Tibial artery (tissue), 4 donors: ENCODE data around the gene CHID1.

Experiments used
- DNase-seq, 2 donors: peaks; one replicate each; pipeline ENCODE4 v3.0.0-alpha.2; 2019
- H3K27ac ChIP-seq, 2 donors: fragments of 200-600 bp; sonication (generic) in 1 of 2; 1 replicate in 1 of 2; 2 replicates in 1 of 2; pipeline ENCODE4 v1.5.1; 2018 to 2019; ENCODE audit warnings: mild to moderate bottlenecking in 1 of 2
- H3K27me3 ChIP-seq, 2 donors: fragments of 200-600 bp; sonication (generic) in 1 of 2; one replicate each; pipeline versions ENCODE4 v1.5.1 to v1.6.0; 2016 to 2019
- H3K36me3 ChIP-seq, 3 donors: fragments of 200-600 bp; sonication (generic) in 2 of 3; one replicate each; pipeline ENCODE4 v1.5.1; 2016 to 2019; ENCODE audit warnings: mild to moderate bottlenecking in 2 of 3
- H3K4me1 ChIP-seq, 4 donors: fragments of 200-600 bp; sonication (generic) in 2 of 4; 1 replicate in 3 of 4; 2 replicates in 1 of 4; pipeline ENCODE4 v1.5.1; 2016 to 2019
- H3K4me3 ChIP-seq, 2 donors: fragments of 200-600 bp; sonication (generic) in 1 of 2; 1 replicate in 1 of 2; 2 replicates in 1 of 2; pipeline ENCODE4 v1.5.1; 2018 to 2019; ENCODE audit warnings: mild to moderate bottlenecking in 2 of 2
- H3K9me3 ChIP-seq, 3 donors: fragments of 200-600 bp; sonication (generic) in 1 of 3; one replicate each; pipeline ENCODE4 v1.5.1; 2016 to 2019
- intact Hi-C: fragments of 100-400 bp; cut with DNase I; formaldehyde crosslinking; loops from one replicate; pipeline ENCODE4 v1.15.0; 2023; ENCODE audit warnings: low total_unique reads
- TF ChIP-seq, protein P1 (sequence below), 2 experiments: fragments of 200-600 bp in 1 of 2; fragments of 450-650 bp in 1 of 2; IDR thresholded peaks; one replicate each; pipeline ENCODE4 v1.5.1; 2017 to 2019; ENCODE audit warnings: antibody characterized with exemption in 2 of 2, mild to moderate bottlenecking in 1 of 2, moderate library complexity in 1 of 2

Gene CHID1

DNA sequence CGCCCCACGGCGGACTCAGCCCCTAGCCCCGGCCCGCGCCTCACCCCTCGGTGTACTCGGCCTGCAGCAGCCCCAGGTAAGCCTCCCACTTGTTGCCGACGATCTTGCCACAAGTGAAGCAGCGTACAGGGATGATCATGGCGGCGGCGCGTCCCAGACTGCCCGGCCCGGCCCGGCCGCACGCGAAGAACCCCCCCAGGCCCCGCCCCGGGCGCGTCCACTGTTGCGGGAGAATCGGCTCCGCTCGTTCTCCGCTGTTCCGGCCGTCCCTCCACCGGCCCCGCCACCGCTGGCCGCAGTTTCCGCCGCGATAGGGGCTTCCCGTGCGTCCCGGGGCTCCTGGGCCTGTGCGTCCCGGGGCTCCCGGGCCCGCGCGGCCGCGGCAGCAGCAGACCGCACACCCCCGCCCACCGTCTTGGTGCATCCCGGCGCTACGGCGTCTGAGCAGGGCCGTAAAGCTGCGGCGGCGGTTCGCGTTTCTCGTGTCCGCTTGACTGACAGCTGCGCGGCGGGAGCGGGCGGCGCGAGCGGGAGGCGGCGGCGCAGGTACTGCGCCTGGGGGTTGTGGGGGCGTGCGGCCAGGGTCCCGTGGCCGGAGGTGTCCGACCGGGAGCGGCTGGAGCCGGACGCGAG, 68.1 kb downstream of the CHID1 start, which contains the start of the genes POLR2L and TSPAN4:
Gene POLR2L, minus strand, starts transcription at position 160 of the 633 bp plus-strand sequence. Its CDS starts 21 bp downstream, at position 139.
Gene TSPAN4, plus strand, starts transcription at position 483 of the 633 bp plus-strand sequence. CDS start 7,453 bp downstream, outside the sequence.
- Histone ChIP-seq H3K27ac (peak within 1 kb of the TSS; percentile 88 to 95), H3K27me3 (peaks cover 0 to 4% of the 10 kb centered on the region in 2 donors), H3K36me3 (peaks cover 23 to 35% (median 34%) of the 10 kb centered on the region in 3 donors), H3K4me1 (peaks cover 4 to 77% (median 61%) of the 10 kb centered on the region in 4 donors), H3K4me3 (peak within 1 kb of the TSS; percentile 98), H3K9me3 (no peaks in the 10 kb centered on the region)
- intact Hi-C loops, result loop anchor here (5.0 kb wide), 1 partner anchor 35 kb away; the partner anchor contains the start of genes PIDD1 and RPLP2
- TF ChIP-seq, protein P1, sequence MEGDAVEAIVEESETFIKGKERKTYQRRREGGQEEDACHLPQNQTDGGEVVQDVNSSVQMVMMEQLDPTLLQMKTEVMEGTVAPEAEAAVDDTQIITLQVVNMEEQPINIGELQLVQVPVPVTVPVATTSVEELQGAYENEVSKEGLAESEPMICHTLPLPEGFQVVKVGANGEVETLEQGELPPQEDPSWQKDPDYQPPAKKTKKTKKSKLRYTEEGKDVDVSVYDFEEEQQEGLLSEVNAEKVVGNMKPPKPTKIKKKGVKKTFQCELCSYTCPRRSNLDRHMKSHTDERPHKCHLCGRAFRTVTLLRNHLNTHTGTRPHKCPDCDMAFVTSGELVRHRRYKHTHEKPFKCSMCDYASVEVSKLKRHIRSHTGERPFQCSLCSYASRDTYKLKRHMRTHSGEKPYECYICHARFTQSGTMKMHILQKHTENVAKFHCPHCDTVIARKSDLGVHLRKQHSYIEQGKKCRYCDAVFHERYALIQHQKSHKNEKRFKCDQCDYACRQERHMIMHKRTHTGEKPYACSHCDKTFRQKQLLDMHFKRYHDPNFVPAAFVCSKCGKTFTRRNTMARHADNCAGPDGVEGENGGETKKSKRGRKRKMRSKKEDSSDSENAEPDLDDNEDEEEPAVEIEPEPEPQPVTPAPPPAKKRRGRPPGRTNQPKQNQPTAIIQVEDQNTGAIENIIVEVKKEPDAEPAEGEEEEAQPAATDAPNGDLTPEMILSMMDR (IDR thresholded peaks at IDR 0.05), result peak in 1 of 2 experiments; percentile 18
- peak; percentile 84 to 93 for DNase-seq

DNA sequence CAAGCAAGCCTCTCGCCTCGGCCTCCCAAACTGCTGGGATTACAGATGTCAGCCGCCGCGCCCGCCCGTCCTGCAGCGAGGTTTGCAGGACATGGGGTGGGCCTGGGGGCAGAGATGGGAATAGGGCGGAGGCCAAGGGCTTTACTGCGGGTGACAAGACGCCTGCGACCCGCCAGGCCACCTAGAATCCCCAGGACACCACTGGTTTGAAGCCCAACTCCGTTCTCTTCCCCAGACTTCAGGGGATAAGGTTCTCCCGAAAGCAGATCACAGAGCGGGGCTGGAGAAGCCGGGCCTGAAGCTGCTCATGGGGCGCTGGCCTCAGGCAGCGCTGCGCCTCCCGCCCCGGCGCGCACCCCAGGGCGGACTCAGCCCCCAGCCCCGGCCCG, 68.6 kb downstream of the CHID1 start:
- intact Hi-C loops, result loop anchor here (5.0 kb wide), 1 partner anchor 35 kb away; the partner anchor contains the start of genes PIDD1 and RPLP2
- Histone ChIP-seq H3K27ac (peak overlapping the region; percentile 88 to 95), H3K4me3 (peak overlapping the region; percentile 98), H3K4me1 (peaks cover 4 to 82% (median 63%) of the 10 kb centered on the region in 4 donors), H3K36me3 (peaks cover 28 to 40% (median 39%) of the 10 kb centered on the region in 3 donors), H3K27me3 (peaks cover 0 to under 1% of the 10 kb centered on the region in 2 donors), H3K9me3 (no peaks in the 10 kb centered on the region)
- TF ChIP-seq, protein P1 (IDR thresholded peaks at IDR 0.05), result no peak
- DNase-seq, result no peak

GRCh38 chr11:839875-840617, 70.6 kb downstream of the CHID1 start:
- H3K4me3 ChIP-seq, result no peak overlapping the region
- H3K36me3 ChIP-seq, result peaks cover 39 to 53% (median 52%) of the 10 kb centered on the region in 3 donors
- peaks cover under 1 to 82% (median 60%) of the 10 kb centered on the region in 4 donors for H3K4me1 ChIP-seq
- TF ChIP-seq, protein P1 (IDR thresholded peaks at IDR 0.05), result no peak
- peak overlapping the region in 1 of 2 donors; percentile 88 for H3K27ac ChIP-seq
- DNase-seq, result no peak
- H3K9me3 ChIP-seq, result no peaks in the 10 kb centered on the region
- H3K27me3 ChIP-seq, result no peaks in the 10 kb centered on the region
- intact Hi-C loops, result loop anchor here (5.0 kb wide), 1 partner anchor 33 kb away; the partner anchor contains the start of genes PIDD1 and RPLP2

DNA sequence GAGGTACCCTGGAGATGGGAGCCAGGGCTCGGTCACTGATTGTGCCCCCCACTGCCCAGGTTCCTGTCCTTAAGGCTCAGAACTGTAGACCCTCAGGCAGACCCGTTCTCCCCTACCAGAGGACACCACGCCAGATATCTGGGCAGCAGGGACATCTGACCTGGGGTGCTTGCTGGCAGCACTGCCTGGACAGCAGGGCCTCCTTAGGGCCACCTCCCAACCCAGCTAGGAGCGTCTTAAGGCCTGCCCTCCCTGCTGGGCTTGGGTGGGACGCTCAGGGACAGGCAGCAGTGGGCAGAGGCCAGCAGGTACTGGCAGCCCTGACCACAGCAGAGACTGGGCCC, 71.4 kb downstream of the CHID1 start:
- Histone ChIP-seq H3K36me3 (peaks cover 39 to 53% (median 52%) of the 10 kb centered on the region in 3 donors), H3K9me3 (no peaks in the 10 kb centered on the region), H3K27ac (peak overlapping the region in 1 of 2 donors; percentile 88), H3K4me1 (peaks cover 0 to 82% (median 60%) of the 10 kb centered on the region in 4 donors), H3K4me3 (no peak overlapping the region), H3K27me3 (no peaks in the 10 kb centered on the region)
- TF ChIP-seq, protein P1 (IDR thresholded peaks at IDR 0.05), result no peak
- no peak for DNase-seq
- intact Hi-C loops, result no loop called here

DNA sequence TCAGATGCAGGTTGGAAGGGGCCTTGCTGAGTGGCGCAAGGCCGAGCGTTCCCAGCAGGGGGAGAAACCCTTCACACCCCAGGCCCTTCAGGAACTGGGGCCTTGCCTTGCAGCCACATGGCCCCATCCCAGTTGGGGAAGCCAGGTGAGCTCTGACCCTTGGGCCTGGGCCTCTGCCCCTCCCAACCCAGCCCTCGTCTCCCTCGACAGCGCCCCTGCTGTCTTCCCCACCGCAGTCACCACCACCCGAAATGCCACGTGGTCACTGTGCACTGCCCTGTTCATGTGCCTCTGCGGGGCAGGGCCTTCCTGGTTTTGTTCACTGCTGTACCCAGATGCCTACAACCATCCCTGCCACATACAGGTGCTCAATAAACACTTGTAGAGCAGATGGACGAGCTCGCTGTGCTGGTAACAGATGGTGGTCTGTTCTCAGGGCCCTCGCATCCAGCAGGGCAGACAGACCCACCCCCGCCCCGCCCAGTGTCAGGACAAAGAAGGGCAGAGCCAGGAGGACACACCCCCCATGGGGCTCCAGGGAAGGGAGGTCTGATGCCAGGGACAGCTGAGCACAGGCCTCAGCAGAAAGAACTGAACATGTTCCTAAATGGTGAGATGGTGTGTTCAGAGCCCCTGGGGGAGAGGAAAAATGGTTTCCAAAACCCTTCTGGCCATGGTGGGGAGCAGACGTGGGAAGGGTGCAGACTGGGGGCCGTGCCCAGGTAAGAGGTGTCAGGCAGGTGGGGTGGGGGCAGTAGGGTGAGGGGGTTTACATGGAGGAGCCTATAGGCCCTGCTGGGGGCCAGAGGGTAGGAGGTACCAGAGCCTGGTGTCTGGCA, 72.0 kb downstream of the CHID1 start:
- Histone ChIP-seq H3K4me1 (peaks cover 0 to 82% (median 60%) of the 10 kb centered on the region in 4 donors), H3K9me3 (no peaks in the 10 kb centered on the region), H3K27me3 (no peaks in the 10 kb centered on the region), H3K4me3 (no peak overlapping the region), H3K27ac (peak overlapping the region in 1 of 2 donors; percentile 88), H3K36me3 (peaks cover 39 to 53% (median 52%) of the 10 kb centered on the region in 3 donors)
- intact Hi-C loops, result no loop called here
- TF ChIP-seq, protein P1 (IDR thresholded peaks at IDR 0.05), result peak in 1 of 2 experiments; percentile 8
- no peak for DNase-seq
